T-helper 9 cell (primary cell): ENCODE measurements around the gene GALNT1.

Experiments
- DNase-seq: peaks from one replicate; pipeline ENCODE4 v3.0.0-alpha.2; 2020

The GALNT1 gene

GRCh38 chr18:35582899-35583558 is 1.5 kb downstream of the GALNT1 start:
- DNase-seq, result no peak

GRCh38 chr18:35584735-35585134 is 3.2 kb downstream of the GALNT1 start:
- DNase-seq, result no peak

DNA sequence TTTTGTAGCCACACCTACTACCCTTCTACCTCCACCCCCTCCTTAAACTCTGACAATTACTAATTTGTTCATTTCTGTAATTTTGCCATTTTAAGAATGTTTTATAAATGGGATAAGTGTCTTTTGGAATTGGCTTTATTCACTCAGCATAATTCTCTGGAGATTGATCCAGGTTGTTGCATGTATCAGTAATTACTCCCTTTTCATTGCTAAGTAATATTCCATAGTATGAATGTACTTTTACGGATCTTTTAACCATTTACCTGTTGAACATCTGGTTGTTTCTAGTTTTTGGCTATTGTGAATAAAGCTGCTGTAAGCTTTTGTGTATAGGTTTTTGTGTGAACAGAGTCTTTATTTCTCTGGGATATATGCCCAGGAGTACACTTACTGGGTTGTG is 4.1 kb downstream of the GALNT1 start:
- DNase-seq, result no peak

- DNase-seq, result no peak
Measured at GRCh38 chr18:35588122-35588521, 6.6 kb downstream of the GALNT1 start.

DNA sequence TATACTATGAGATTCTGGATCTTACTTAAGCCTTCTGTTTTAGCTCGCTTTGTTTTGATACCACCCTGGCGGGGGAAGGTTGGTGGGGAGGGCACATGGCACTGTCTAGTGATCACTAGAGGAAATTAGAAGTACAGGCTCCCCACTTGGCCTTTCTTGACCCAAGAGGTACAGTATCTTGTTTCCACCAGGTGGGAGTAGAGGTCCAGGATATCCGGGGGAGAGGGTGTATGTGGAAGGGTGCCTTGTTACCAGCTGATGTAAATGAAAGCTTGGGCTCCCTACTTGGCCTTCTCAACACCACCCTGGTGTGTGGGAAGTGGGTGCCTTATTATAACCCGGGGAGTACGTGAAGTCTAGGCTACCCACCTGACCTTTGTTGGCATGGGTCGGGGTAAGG is 7.5 kb downstream of the GALNT1 start:
- peak; percentile 6 for DNase-seq

GRCh38 chr18:35589546-35589945 is 8.0 kb downstream of the GALNT1 start:
- no peak for DNase-seq

- no peak for DNase-seq
Measured at GRCh38 chr18:35590935-35591334, 9.4 kb downstream of the GALNT1 start.

- no peak for DNase-seq
Measured at GRCh38 chr18:35592298-35592697, 10.8 kb downstream of the GALNT1 start.

- no peak for DNase-seq
Measured at GRCh38 chr18:35593859-35594258, 12.3 kb downstream of the GALNT1 start.

DNA sequence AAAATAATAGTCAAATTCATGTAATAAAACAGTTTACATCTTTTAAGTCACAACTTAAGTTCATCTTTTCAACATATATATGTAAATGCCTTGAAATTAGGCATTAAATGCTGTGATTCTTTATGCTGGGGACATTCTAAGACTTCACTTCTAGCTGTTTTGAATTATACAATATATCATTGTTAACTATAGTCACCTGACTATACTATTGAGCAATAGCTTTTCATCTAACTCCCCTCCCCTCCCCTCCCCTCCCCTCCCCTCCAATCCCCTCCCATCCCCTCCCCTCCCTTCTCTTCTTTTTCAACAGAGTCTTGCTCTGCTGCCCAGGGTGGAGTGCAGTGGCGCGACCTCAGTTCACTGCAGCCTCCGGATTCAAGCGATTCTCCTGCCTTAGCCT is 16.2 kb downstream of the GALNT1 start:
- DNase-seq, result no peak

DNA sequence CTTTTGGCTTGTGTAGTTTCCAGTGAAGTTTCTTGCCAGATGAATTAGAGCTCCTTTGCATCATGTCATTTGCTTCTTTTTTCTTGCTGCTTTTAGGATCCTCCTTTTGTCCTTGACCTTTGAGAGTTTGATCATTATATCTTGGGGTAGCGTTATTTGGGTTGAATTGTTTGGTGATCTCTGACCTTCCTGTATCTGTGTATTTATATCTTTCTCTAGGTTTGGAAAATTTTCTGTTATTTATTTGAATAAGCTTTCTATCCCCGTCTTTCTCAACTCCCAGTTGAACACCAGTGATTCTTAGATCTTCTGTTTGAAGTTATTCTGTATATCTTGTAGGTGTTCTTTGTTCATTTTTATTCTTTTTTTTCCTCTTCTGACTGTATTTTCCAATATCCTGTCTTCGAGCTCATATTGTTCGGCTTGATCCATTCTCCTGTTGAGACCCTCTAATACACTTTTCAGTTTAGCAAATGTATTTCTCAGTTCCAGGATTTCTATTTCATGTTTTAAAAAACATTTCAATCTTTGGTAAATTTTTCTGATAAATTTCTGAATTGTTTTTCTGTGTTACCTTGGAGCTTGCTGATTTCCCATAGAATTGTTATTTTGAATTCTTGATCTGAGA is 20.8 kb downstream of the GALNT1 start:
- DNase-seq, result no peak

- DNase-seq, result no peak
Measured at GRCh38 chr18:35603008-35603407, 21.5 kb downstream of the GALNT1 start.

DNA sequence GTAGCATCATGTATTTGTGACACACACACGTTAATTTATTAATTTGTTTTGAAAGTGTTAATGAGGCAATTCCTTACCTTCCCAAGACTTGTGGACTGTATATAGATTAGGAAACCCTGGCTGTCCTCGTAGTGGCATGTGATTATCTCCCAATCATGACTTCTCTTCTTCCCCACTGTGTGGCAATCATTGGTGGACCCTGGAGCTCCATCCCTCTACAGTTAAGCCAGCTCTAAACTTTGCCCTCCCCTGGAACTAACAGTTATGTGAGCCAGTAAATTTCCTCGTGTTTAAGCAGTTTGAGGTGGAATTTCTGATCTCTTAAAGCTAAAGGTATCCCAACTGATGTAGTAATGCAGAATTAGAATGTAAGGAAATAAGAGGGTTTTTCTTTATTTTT is 22.0 kb downstream of the GALNT1 start:
- DNase-seq, result no peak

DNA sequence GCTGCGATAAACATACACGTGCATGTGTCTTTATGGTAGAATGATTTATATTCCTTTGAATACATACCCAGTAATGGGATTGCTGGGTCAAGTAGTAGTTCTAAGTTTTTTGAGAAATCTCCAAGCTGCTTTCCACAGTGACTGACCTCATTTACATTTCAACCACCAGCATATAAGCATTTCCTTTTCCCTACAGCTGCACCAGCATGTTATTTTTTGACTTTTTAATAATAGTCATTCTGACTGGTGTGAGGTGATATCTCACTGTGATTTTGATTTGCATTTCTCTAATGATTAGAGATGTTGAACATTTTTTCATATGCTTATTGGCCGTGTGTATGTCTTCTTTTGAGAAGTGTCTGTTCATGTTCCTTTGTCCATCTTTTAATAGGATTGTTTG is 22.8 kb downstream of the GALNT1 start:
- DNase-seq, result no peak

- no peak for DNase-seq
Measured at GRCh38 chr18:35605686-35606417, 24.3 kb downstream of the GALNT1 start.

GRCh38 chr18:35609236-35609635 is 27.7 kb downstream of the GALNT1 start:
- no peak for DNase-seq

DNA sequence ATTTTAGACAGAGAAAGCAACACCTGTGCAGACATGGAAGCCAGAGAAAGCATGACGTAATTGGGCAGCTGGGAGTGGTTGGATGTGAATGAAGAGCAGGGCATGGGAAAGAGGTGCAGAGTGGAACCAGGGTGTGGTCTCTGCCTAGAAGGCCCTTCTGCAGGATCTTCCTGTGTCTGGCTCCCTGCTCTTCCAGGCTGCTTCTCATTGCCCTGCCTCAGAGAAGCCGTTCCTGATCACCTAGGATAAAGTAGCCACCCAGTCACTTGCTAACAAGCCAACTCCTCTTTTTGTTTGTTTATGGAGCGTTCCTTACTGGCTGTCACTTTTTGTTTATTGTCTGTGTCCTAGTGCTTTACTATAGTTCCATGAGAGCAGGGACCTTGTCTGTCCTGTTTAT is 28.5 kb downstream of the GALNT1 start:
- DNase-seq, result no peak

GRCh38 chr18:35610724-35611123 is 29.2 kb downstream of the GALNT1 start:
- DNase-seq, result no peak

DNA sequence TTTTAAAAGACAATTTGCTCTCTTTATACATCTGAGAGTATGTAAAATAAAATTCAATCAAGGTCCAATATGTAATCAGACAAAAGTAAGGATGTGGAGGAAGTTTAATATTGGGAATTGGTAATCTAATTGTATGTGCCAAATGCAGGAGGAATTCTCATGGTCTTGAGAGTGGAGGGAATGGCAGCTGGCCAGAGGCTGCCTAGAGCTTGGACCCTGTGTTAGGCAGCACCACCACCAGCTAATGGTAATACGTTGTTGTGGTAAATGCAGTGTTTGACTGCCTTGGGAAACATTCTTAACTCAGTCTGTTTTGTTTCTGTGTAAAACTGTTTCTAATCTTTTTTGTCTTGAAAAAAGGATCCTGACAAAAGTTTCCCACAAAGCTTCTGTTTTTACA is 30.0 kb downstream of the GALNT1 start:
- no peak for DNase-seq

- DNase-seq, result no peak
Measured at GRCh38 chr18:35616074-35616473, 34.5 kb downstream of the GALNT1 start.

GRCh38 chr18:35616664-35617423 is 35.3 kb downstream of the GALNT1 start:
- peak; percentile 15 for DNase-seq

DNA sequence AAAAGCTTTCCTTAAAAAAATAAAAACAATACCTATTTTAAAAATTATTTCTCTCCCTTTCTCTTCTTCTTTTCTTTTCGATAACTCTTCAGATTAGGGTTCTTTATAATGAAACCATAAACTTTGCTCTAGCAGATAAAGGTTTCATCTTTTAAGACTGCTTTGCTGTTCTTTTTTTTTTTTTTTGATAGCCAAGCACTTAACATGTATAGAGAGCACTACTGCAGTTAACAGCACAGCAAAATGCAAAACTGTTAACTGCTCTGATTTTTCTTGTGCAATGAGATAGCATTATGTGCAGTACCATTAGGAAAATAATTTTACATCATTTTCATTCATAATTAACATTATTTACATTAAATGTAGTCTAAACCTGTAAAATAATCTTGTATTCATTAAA is 36.3 kb downstream of the GALNT1 start:
- no peak for DNase-seq

GRCh38 chr18:35618289-35618688 is 36.7 kb downstream of the GALNT1 start:
- DNase-seq, result no peak
